Panc1 (cell line): ENCODE results near the gene DAB1. TPM values are rescaled to one million over a fixed set of nuclear protein-coding genes. Genes with fewer than 3 reads are reported as not detected.

Source experiments
- ATAC-seq: fragments of 200-7000 bp; cut with Tn5 transposase; 2 replicates; pipeline ENCODE4 v1.9.1; 2020; ENCODE audit warnings: mild to moderate bottlenecking, moderate library complexity
- BruUV-seq: library from RNA; stranded (reverse); fragments of 400-500 nt; replicated peaks from 2 replicates; lab custom pipeline; 2021; lab: Mats Ljungman, UMichigan
- CTCF ChIA-PET: fragments of 300-600 bp; sonication (Branson Sonifier 250); formaldehyde crosslinking; loops from one replicate; lab custom pipeline; 2022; ENCODE audit warnings: antibody characterized with exemption; lab: Charles Lee
- POLR2A ChIA-PET: fragments of 300-600 bp; sonication (Branson Sonifier 250); formaldehyde crosslinking; loops from one replicate; lab custom pipeline; 2022; ENCODE audit warnings: antibody characterized with exemption; lab: Charles Lee
- DNase-seq: peaks from one replicate; pipeline ENCODE4 v3.0.0-alpha.2; 2010; ENCODE audit warnings: low read depth, low spot score
- H3K27ac ChIP-seq: 2 replicates; pipeline ENCODE4 v1.5.1; 2011; ENCODE audit warnings: mild to moderate bottlenecking, low read length, inconsistent platforms
- H3K27me3 ChIP-seq: fragments of 200-500 bp; sonication (Bioruptor generic); 2 replicates; pipeline ENCODE4 v1.6.0; 2014; ENCODE audit warnings: low read length, inconsistent platforms; ENCODE audit not compliant: control insufficient read depth, insufficient read depth
- H3K36me3 ChIP-seq: fragments of 200-500 bp; sonication (Bioruptor generic); 2 replicates; pipeline ENCODE4 v1.5.1; 2014; ENCODE audit warnings: inconsistent platforms, mild to moderate bottlenecking, low read length, moderate library complexity; ENCODE audit not compliant: control insufficient read depth, insufficient read depth
- H3K4me1 ChIP-seq: 2 replicates; pipeline ENCODE4 v1.5.1; 2011; ENCODE audit warnings: inconsistent platforms, mild to moderate bottlenecking, low read length, moderate library complexity; ENCODE audit not compliant: control insufficient read depth, insufficient read depth
- H3K4me3 ChIP-seq, 2 experiments: 2 replicates each; pipeline ENCODE4 v1.5.1; 2011 to 2012; ENCODE audit warnings: low read depth in 2 of 2, low read length in 2 of 2, mild to moderate bottlenecking in 2 of 2, inconsistent platforms in 1 of 2, moderate library complexity in 1 of 2
- H3K9me3 ChIP-seq: fragments of 200-500 bp; sonication (Bioruptor generic); 2 replicates; pipeline ENCODE4 v1.5.1; 2014; ENCODE audit warnings: low read depth, mild to moderate bottlenecking, inconsistent platforms, low read length, moderate library complexity; ENCODE audit not compliant: control insufficient read depth, insufficient read depth
- CTCF ChIP-seq: fragments of 450-650 bp; IDR thresholded peaks from 2 replicates; pipeline ENCODE4 v1.5.1; 2017; ENCODE audit warnings: mild to moderate bottlenecking
- POLR2AphosphoS5 ChIP-seq: IDR thresholded peaks from 2 replicates; pipeline ENCODE4 v1.6.1; 2012; ENCODE audit warnings: mild to moderate bottlenecking, low read depth, low read length, moderate library complexity
- REST ChIP-seq, 2 experiments: IDR thresholded peaks; 2 replicates each; pipeline ENCODE4 v1.6.1; 2011 to 2012; ENCODE audit warnings: low read depth in 2 of 2, control low read depth in 1 of 2, low read length in 1 of 2, mild to moderate bottlenecking in 1 of 2, moderate library complexity in 1 of 2; ENCODE audit not compliant: insufficient read depth in 1 of 2
- SIN3A ChIP-seq: IDR thresholded peaks from 2 replicates; pipeline ENCODE4 v1.6.1; 2012; ENCODE audit warnings: low read depth, mild to moderate bottlenecking, low read length, moderate library complexity, borderline replicate concordance; ENCODE audit not compliant: insufficient read depth
- TCF7L2 ChIP-seq: IDR thresholded peaks from 2 replicates; pipeline ENCODE4 v1.6.1; 2011; ENCODE audit warnings: mild to moderate bottlenecking, low read depth, low read length, inconsistent platforms
- in situ Hi-C: cut with HindIII; loops from 2 replicates; pipeline ENCODE4 v1.10.0; 2016; ENCODE audit warnings: low sequenced_read_pairs, low pct_unique_long_range_greater_than_20kb
- intact Hi-C: fragments of 100-400 bp; cut with micrococcal nuclease; formaldehyde crosslinking; loops from one replicate; pipeline ENCODE4 v1.10.0; 2022; ENCODE audit not compliant: unreplicated experiment
- total RNA-seq: library from RNA; stranded (reverse); gene quantifications from one replicate; pipeline ENCODE4 v1.2.1, GENCODE V29; 2021; ENCODE audit not compliant: unreplicated experiment

The DAB1 gene
- total RNA-seq, 1 experiment from 2014 or later = 0.05 TPM

DNA sequence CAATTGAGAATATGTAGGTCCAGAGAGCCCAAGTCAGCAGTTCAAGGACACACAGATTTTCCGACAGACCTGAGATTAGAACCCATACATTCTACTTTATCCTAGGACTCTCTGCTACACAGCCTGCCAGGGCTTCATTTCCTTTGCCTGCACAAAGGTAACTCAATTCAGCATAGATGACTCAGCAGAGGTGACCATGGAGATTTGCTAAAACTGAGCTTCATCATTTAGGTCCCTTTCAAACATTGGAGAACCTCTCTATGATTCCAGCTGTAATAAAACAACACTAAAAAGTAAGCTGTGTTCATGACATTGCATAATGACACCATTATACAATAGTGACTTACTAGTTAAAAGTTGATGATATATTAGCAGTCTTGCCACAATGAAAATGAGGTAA lies 22.2 kb downstream of the DAB1 start:
- Histone ChIP-seq H3K4me1 (no peaks in the 10 kb centered on the region), H3K4me3 (no peak overlapping the region), H3K27me3 (peaks cover 2% of the 10 kb centered on the region; the same call in 1 of the 2 replicates), H3K36me3 (no peaks in the 10 kb centered on the region), H3K27ac (no peak overlapping the region), H3K9me3 (no peaks in the 10 kb centered on the region)
- no peak for ATAC-seq
- intact Hi-C loops = no loop called here
- in situ Hi-C loops = no loop called here
- ChIA-PET POLR2A (no interaction called here), CTCF (no interaction called here)
- no peak for TF ChIP-seq CTCF
- no peak for TF ChIP-seq SIN3A
- no peak for TF ChIP-seq TCF7L2
- TF ChIP-seq POLR2AphosphoS5 = no peak
- no peak for TF ChIP-seq REST (IDR thresholded peaks at IDR 0.05; ENCODE audit: insufficient read depth in 1 of 2, low read depth in 2 of 2, low read length in 1 of 2)
- BruUV-seq = no TSS peak
- no peak for DNase-seq

DNA sequence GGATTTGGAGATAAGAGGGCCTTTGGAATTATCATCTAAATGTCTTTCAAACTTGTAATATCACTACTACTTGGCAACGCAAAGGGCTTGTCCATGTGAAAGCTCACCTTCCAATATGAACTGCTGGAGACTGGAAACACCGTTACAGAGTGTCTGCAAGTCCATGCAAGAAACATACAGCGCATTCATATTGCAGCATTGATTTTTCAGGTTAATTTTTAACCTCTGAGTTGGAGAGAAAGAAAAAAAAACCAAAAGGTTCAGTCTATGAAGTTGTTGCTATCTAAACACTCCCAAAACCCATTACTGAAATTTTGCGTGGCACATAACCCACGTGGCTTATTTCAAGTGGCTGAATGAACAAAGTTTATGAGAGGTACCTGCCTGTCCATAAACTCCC lies 23.8 kb downstream of the DAB1 start:
- Histone ChIP-seq H3K9me3 (no peaks in the 10 kb centered on the region), H3K27ac (no peak overlapping the region), H3K27me3 (peaks cover 2% of the 10 kb centered on the region; the same call in 1 of the 2 replicates), H3K4me1 (no peaks in the 10 kb centered on the region), H3K4me3 (no peak overlapping the region), H3K36me3 (no peaks in the 10 kb centered on the region)
- ATAC-seq = no peak
- in situ Hi-C loops = no loop called here
- intact Hi-C loops = no loop called here
- DNase-seq = no peak
- ChIA-PET CTCF (no interaction called here), POLR2A (no interaction called here)
- TF ChIP-seq TCF7L2 = no peak
- no peak for TF ChIP-seq CTCF
- TF ChIP-seq POLR2AphosphoS5 = no peak
- no peak for TF ChIP-seq SIN3A
- TF ChIP-seq REST (IDR thresholded peaks at IDR 0.05; ENCODE audit: insufficient read depth in 1 of 2, low read depth in 2 of 2, low read length in 1 of 2) = no peak
- no TSS peak for BruUV-seq
